K562 (cell line): ENCODE results near the gene FN3K. TPM values are rescaled to one million over a fixed set of nuclear protein-coding genes. Genes with fewer than 3 reads are reported as not detected.

Experiments used
- ATAC-seq: fragments of 200-7000 bp; cut with Tn5 transposase; 3 replicates; pipeline ENCODE4 v1.9.1; 2020; ENCODE audit warnings: moderate library complexity
- BruUV-seq: library from RNA; stranded (reverse); fragments of 400-500 nt; replicated peaks from 2 replicates; lab custom pipeline; 2021; lab: Mats Ljungman, UMichigan
- CTCF ChIA-PET: fragments of 300-600 bp; formaldehyde crosslinking; extraction: SDS; loops from one replicate; lab custom pipeline; 2021; ENCODE audit warnings: low intra/inter-chr PET ratio; lab: Yijun Ruan, JAX
- POLR2A ChIA-PET: fragments of 300-600, 350-650 bp; sonication (Branson Sonifier 250); formaldehyde crosslinking; extraction: SDS; loops from one replicate; lab custom pipeline; 2021; ENCODE audit warnings: antibody characterized with exemption, inconsistent platforms; lab: Yijun Ruan, JAX
- DNase-seq, 4 experiments: peaks; one replicate each; pipeline versions ENCODE4 v3.0.0 to v3.0.0-alpha.2; 2011 to 2018; ENCODE audit warnings: low spot score in 3 of 4, mixed read lengths in 3 of 4; ENCODE audit errors: extremely low read depth in 1 of 4
- FAIRE-seq: peaks from 2 replicates; lab custom pipeline; 2011; peaks lifted over from hg19 to GRCh38; lab: Jason Lieb, UNC
- H2AFZ ChIP-seq: 2 replicates; pipeline ENCODE4 v1.6.0; 2011; ENCODE audit warnings: low read depth, low read length, control low read depth, inconsistent platforms
- H3K27ac ChIP-seq: fragments of 200-600 bp; 3 replicates; pipeline ENCODE4 v1.8.0; 2011; ENCODE audit warnings: low read depth, mild to moderate bottlenecking, control low read depth, inconsistent platforms, low read length, moderate library complexity, mixed read lengths; ENCODE audit errors: extremely low read depth
- H3K27me3 ChIP-seq, 2 experiments: fragments of 300-600 bp in 1 of 2; 2 replicates in 1 of 2; 3 replicates in 1 of 2; pipeline versions ENCODE4 v1.6.0 to v1.8.0; 2011; ENCODE audit warnings: inconsistent platforms in 2 of 2, low read length in 2 of 2, mild to moderate bottlenecking in 1 of 2, mixed read lengths in 1 of 2, moderate library complexity in 1 of 2; ENCODE audit not compliant: control insufficient read depth in 2 of 2, insufficient read depth in 2 of 2
- H3K36me3 ChIP-seq: fragments of 300-600 bp; 3 replicates; pipeline ENCODE4 v1.8.0; 2011; ENCODE audit warnings: mild to moderate bottlenecking, low read length, inconsistent platforms; ENCODE audit not compliant: control insufficient read depth, insufficient read depth
- H3K4me1 ChIP-seq, 2 experiments: fragments of 200-600 bp in 1 of 2; replicated peaks in 1 of 2; 2 replicates in 1 of 2; 3 replicates in 1 of 2; pipeline versions ENCODE4 v1.5.1 to v1.8.0; 2011; ENCODE audit warnings: inconsistent platforms in 2 of 2, low read length in 2 of 2, mild to moderate bottlenecking in 1 of 2, mixed read lengths in 1 of 2, moderate library complexity in 1 of 2; ENCODE audit not compliant: control insufficient read depth in 2 of 2, insufficient read depth in 2 of 2
- H3K4me2 ChIP-seq: 2 replicates; pipeline ENCODE4 v1.6.1; 2011; ENCODE audit warnings: low read length, control low read depth, inconsistent platforms, mixed read lengths; ENCODE audit not compliant: insufficient read depth
- H3K4me3 ChIP-seq: fragments of 200-600 bp; sonication (generic), shearing (Covaris generic); 2 replicates; pipeline ENCODE4 v1.5.1; 2016; ENCODE audit warnings: control low read depth, inconsistent platforms
- H3K79me2 ChIP-seq: fragments of 200-600 bp; 3 replicates; pipeline ENCODE4 v1.8.0; 2011; ENCODE audit warnings: low read length, inconsistent platforms; ENCODE audit not compliant: control insufficient read depth, insufficient read depth
- H3K9ac ChIP-seq, 2 experiments: 2 replicates each; pipeline versions ENCODE4 v1.6.0 to v1.6.1; 2011; ENCODE audit warnings: low read depth in 2 of 2, low read length in 2 of 2, control low read depth in 1 of 2, inconsistent platforms in 1 of 2, mild to moderate bottlenecking in 1 of 2, mixed read lengths in 1 of 2; ENCODE audit not compliant: insufficient read depth in 1 of 2
- H3K9me1 ChIP-seq: one replicate; pipeline ENCODE4 v1.6.0; 2011; ENCODE audit warnings: inconsistent platforms, mild to moderate bottlenecking, low read length, moderate library complexity; ENCODE audit not compliant: control insufficient read depth, insufficient read depth
- H3K9me3 ChIP-seq: replicated peaks from 2 replicates; pipeline ENCODE4 v1.5.1; 2011; ENCODE audit warnings: low read depth, low read length, inconsistent platforms; ENCODE audit not compliant: control insufficient read depth, insufficient read depth
- H4K20me1 ChIP-seq: replicated peaks from 2 replicates; pipeline ENCODE4 v1.6.1; 2011; ENCODE audit warnings: low read length, inconsistent platforms, mixed read lengths; ENCODE audit not compliant: control insufficient read depth, insufficient read depth
- CBX3 ChIP-seq, 2 experiments: IDR thresholded peaks; 1 replicate in 1 of 2; 2 replicates in 1 of 2; pipeline ENCODE4 v1.6.1; 2012; ENCODE audit warnings: inconsistent platforms in 2 of 2, low read length in 2 of 2, borderline replicate concordance in 1 of 2, control low read depth in 1 of 2
- HDGF ChIP-seq: fragments of 450-650 bp; IDR thresholded peaks from 2 replicates; pipeline ENCODE4 v1.6.1; 2016
- KDM1A ChIP-seq, 2 experiments: fragments of 450-650 bp; IDR thresholded peaks; 2 replicates each; pipeline ENCODE4 v1.6.1; 2016; ENCODE audit warnings: mild to moderate bottlenecking in 2 of 2
- LARP7 ChIP-seq: fragments of 450-650 bp; IDR thresholded peaks from 2 replicates; pipeline ENCODE4 v1.6.1; 2016
- MBD2 ChIP-seq: sonication (generic); IDR thresholded peaks from 2 replicates; pipeline ENCODE4 v1.6.1; 2016; ENCODE audit warnings: low read depth, borderline replicate concordance
- RBM39 ChIP-seq: fragments of 200-400 bp; formaldehyde crosslinking; optimal IDR thresholded peaks from 2 replicates; pipeline ENCODE3; 2018; ENCODE audit warnings: low read depth, low read length
- TRIM28 ChIP-seq: fragments of 450-650 bp; IDR thresholded peaks from 2 replicates; pipeline ENCODE4 v1.6.1; 2017
- ZFP1 ChIP-seq: fragments of 450-650 bp; formaldehyde crosslinking; IDR thresholded peaks from 2 replicates; pipeline ENCODE4 v1.4.0; 2020; ENCODE audit warnings: mild to moderate bottlenecking, mixed read lengths
- ZNF165 ChIP-seq: fragments of 250-450 bp; sonication (Bioruptor Pico); IDR thresholded peaks from 2 replicates; pipeline ENCODE4 v1.4.0; 2020; ENCODE audit warnings: borderline replicate concordance
- WGBS: fragments of 100-300 bp; shearing (Covaris generic); methylation state at CpG from one replicate; pipeline ENCODE4 v1.1.6; 2016; ENCODE audit warnings: low coverage, mixed read lengths; ENCODE audit not compliant: insufficient coverage; ENCODE audit errors: missing lambda C conversion rate; 5-methylcytosine and 5-hydroxymethylcytosine counted together
- in situ Hi-C: fragments of 300-500 bp; cut with MboI; formaldehyde crosslinking; loops from 4 replicates; pipeline ENCODE4 v1.15.0; 2018; ENCODE audit warnings: inconsistent platforms, mixed read lengths
- intact Hi-C: fragments of 100-400 bp; cut with micrococcal nuclease; formaldehyde crosslinking; loops from 2 replicates; pipeline ENCODE4 v1.14.2; 2022
- polyA plus RNA-seq, 8 experiments: library from polyadenylated mRNA; depleted of rRNA in 4 of 8; stranded (reverse) in 5 of 8; unstranded in 3 of 8; fragments of >200 nt; fragmentation: Nextera tagmentation in 2 of 8; fragmentation: Illumina TruSeq in 1 of 8; extraction: Ambion mirVana in 2 of 8; extraction: Trizol in 1 of 8; gene quantifications; 2 replicates each; pipeline versions ENCODE4 v1.2.1 to v1.2.3, GENCODE V29; 2011 to 2014; ENCODE audit warnings: inconsistent platforms in 1 of 8, missing spikeins in 1 of 8
- total RNA-seq, 7 experiments: library from RNA; depleted of rRNA in 6 of 7; stranded (reverse); fragments of >200 nt in 6 of 7; fragmentation: Illumina TruSeq in 2 of 7; extraction: Trizol in 2 of 7; gene quantifications; 2 replicates each; pipeline versions ENCODE4 v1.2.1 to v1.2.3, GENCODE V29; 2011 to 2021; ENCODE audit warnings: low replicate concordance in 1 of 7
- TF ChIP-seq, protein P1 (sequence below): fragments of 450-650 bp; IDR thresholded peaks from 2 replicates; pipeline ENCODE4 v1.7.0; 2016; ENCODE audit warnings: borderline replicate concordance
- TF ChIP-seq, protein P2 (sequence below): fragments of 250-450 bp; sonication (Bioruptor Pico); IDR thresholded peaks from 2 replicates; pipeline ENCODE4 v1.6.1; 2021; ENCODE audit warnings: mild to moderate bottlenecking

Gene FN3K
- total and polyA plus RNA-seq, 9 of the 15 experiments (the other 6 are each of a cell fraction or from before 2014, with no cell fraction given), result 0.08 to 22.7 (median 3.8) TPM

GRCh38 chr17:82694647-82695046 lies 40.8 kb upstream of the FN3K start:
- no peak for TF ChIP-seq MBD2
- peak; percentile 98 for TF ChIP-seq ZFP1
- TF ChIP-seq LARP7, result no peak
- TF ChIP-seq, protein P1, sequence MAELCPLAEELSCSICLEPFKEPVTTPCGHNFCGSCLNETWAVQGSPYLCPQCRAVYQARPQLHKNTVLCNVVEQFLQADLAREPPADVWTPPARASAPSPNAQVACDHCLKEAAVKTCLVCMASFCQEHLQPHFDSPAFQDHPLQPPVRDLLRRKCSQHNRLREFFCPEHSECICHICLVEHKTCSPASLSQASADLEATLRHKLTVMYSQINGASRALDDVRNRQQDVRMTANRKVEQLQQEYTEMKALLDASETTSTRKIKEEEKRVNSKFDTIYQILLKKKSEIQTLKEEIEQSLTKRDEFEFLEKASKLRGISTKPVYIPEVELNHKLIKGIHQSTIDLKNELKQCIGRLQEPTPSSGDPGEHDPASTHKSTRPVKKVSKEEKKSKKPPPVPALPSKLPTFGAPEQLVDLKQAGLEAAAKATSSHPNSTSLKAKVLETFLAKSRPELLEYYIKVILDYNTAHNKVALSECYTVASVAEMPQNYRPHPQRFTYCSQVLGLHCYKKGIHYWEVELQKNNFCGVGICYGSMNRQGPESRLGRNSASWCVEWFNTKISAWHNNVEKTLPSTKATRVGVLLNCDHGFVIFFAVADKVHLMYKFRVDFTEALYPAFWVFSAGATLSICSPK, result no peak
- no peak for TF ChIP-seq ZNF165 (CRISPR knock-in tag)
- TF ChIP-seq, protein P2, sequence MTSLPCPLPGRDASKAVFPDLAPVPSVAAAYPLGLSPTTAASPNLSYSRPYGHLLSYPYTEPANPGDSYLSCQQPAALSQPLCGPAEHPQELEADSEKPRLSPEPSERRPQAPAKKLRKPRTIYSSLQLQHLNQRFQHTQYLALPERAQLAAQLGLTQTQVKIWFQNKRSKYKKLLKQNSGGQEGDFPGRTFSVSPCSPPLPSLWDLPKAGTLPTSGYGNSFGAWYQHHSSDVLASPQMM (CRISPR knock-in tag), result no peak
- TF ChIP-seq CBX3 (IDR thresholded peaks at IDR 0.05; ENCODE audit: borderline replicate concordance in 1 of 2, low read length in 2 of 2), result peak in 1 of 2 experiments; percentile 44; a peak in 1 of 3 replicates
- TF ChIP-seq RBM39, result no peak
- TF ChIP-seq KDM1A (IDR thresholded peaks at IDR 0.05), result no peak
- peak; percentile 63; the same call in 1 of the 2 replicates for TF ChIP-seq TRIM28
- TF ChIP-seq HDGF, result no peak
- TF ChIP-seq, all 486 proteins: peak for 3
- H3K4me3 ChIP-seq, result no peak overlapping the region
- no peak overlapping the region for H3K27ac ChIP-seq
- H3K79me2 ChIP-seq, result no peaks in the 10 kb centered on the region
- H3K4me2 ChIP-seq, result no peak overlapping the region
- H3K9me3 ChIP-seq, result peaks cover 8% of the 10 kb centered on the region
- H2AFZ ChIP-seq, result no peak overlapping the region
- in situ Hi-C loops (no loop called here), intact Hi-C loops (no loop called here)
- no peak for ATAC-seq
- no peaks in the 10 kb centered on the region for H3K36me3 ChIP-seq
- ChIA-PET CTCF (no interaction called here), POLR2A (interaction anchor here (0.9 kb wide), 1 partner anchor 9 kb away, joined by 3 read pairs; no protein-coding TSS in a partner anchor)
- no peak for DNase-seq
- no TSS peak for BruUV-seq
- no peaks in the 10 kb centered on the region for H3K9me1 ChIP-seq
- H3K4me1 ChIP-seq, result peaks cover 0 to 32% of the 10 kb centered on the region in 2 experiments; a peak in 3 of 5 replicates
- no peak overlapping the region for H3K9ac ChIP-seq
- 8% methylated on average over 2 of the region's 2 CpGs for WGBS
- no peak for FAIRE-seq
- peaks cover 0 to 13% of the 10 kb centered on the region in 2 experiments; a peak in 3 of 5 replicates for H3K27me3 ChIP-seq
- H4K20me1 ChIP-seq, result 0 out of 2 replicates have a peak, but pooled peaks cover 2% of the 10 kb centered on the region
